PFSK-1 (cell line): Measurements from ENCODE around the gene AAR2.

Experiments used
- FOXP2 ChIP-seq: optimal IDR thresholded peaks from 2 replicates; pipeline ENCODE3; 2011; ENCODE audit warnings: borderline replicate concordance, control low read depth, inconsistent platforms; ENCODE audit not compliant: insufficient read depth; ENCODE audit errors: extremely low read length, extremely low read depth
- POLR2AphosphoS5 ChIP-seq: IDR thresholded peaks from 2 replicates; pipeline ENCODE4 v1.6.1; 2012; ENCODE audit warnings: low read depth, mild to moderate bottlenecking, control low read depth, low read length, moderate library complexity
- SIN3A ChIP-seq: IDR thresholded peaks from 2 replicates; pipeline ENCODE4 v1.6.1; 2012; ENCODE audit warnings: mild to moderate bottlenecking, low read length, moderate library complexity, borderline replicate concordance; ENCODE audit not compliant: insufficient read depth
- TAF1 ChIP-seq: IDR thresholded peaks from 2 replicates; pipeline ENCODE4 v1.6.1; 2012; ENCODE audit warnings: low read length, control low read depth, borderline replicate concordance; ENCODE audit not compliant: insufficient read depth
- TF ChIP-seq, protein P1 (sequence below), 2 experiments: IDR thresholded peaks; 2 replicates each; pipeline versions ENCODE4 v1.6.1 to v1.8.0; 2011 to 2012; ENCODE audit warnings: low read depth in 2 of 2, low read length in 2 of 2, control low read depth in 1 of 2, inconsistent platforms in 1 of 2, mild to moderate bottlenecking in 1 of 2, moderate library complexity in 1 of 2; ENCODE audit not compliant: insufficient read depth in 1 of 2

The AAR2 gene

GRCh38 chr20:36255445-36255844 is 19.2 kb downstream of the AAR2 start:
- TF ChIP-seq TAF1 (no peak), POLR2AphosphoS5 (no peak), SIN3A (no peak), FOXP2 (no peak)
- TF ChIP-seq, protein P1, sequence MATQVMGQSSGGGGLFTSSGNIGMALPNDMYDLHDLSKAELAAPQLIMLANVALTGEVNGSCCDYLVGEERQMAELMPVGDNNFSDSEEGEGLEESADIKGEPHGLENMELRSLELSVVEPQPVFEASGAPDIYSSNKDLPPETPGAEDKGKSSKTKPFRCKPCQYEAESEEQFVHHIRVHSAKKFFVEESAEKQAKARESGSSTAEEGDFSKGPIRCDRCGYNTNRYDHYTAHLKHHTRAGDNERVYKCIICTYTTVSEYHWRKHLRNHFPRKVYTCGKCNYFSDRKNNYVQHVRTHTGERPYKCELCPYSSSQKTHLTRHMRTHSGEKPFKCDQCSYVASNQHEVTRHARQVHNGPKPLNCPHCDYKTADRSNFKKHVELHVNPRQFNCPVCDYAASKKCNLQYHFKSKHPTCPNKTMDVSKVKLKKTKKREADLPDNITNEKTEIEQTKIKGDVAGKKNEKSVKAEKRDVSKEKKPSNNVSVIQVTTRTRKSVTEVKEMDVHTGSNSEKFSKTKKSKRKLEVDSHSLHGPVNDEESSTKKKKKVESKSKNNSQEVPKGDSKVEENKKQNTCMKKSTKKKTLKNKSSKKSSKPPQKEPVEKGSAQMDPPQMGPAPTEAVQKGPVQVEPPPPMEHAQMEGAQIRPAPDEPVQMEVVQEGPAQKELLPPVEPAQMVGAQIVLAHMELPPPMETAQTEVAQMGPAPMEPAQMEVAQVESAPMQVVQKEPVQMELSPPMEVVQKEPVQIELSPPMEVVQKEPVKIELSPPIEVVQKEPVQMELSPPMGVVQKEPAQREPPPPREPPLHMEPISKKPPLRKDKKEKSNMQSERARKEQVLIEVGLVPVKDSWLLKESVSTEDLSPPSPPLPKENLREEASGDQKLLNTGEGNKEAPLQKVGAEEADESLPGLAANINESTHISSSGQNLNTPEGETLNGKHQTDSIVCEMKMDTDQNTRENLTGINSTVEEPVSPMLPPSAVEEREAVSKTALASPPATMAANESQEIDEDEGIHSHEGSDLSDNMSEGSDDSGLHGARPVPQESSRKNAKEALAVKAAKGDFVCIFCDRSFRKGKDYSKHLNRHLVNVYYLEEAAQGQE (IDR thresholded peaks at IDR 0.05; ENCODE audit: insufficient read depth in 1 of 2, low read depth in 2 of 2, low read length in 2 of 2): no peak

DNA sequence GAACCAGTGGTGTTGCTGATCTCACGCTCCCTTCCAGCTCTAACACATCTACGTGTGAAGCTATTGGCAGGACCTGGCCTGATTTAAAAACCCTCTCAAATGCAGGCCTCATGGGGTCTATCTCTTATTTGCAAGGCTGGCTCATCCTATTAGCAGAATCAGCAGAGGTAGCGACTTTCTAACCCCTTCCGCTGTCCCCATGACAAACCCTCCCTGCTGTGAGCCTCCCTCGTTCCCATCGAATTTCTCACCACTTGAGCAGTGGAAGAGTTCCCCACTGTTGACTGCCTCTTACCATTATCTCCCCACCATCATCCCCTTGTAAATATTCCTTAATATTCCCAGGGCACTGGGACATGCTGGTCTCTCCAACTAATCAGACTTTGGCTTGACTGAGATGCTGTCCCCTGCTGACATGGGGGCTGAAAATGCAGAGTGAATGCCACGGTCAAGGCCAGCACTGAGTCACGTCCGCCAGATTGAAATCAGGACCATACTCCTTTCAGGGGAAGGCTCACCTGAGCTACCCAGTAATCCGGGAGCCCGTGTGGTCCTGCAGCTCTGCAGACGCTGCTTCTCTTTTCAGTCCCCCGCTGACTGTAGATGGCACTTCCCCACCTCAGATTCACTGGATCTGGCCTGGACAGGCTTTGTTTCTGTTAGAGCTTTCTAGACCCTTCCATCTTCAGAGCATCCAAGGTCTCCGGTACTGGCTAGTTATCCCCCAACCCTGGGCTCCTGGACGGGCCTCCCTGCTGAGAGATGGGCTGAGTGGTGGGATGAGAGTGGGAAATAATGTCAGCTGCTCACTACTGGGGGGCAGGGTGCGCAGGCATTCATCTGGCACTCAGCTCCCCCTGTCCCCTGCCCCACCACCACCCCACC is 23.1 kb downstream of the AAR2 start:
- no peak for TF ChIP-seq SIN3A
- TF ChIP-seq, protein P1 (IDR thresholded peaks at IDR 0.05; ENCODE audit: insufficient read depth in 1 of 2, low read depth in 2 of 2, low read length in 2 of 2): no peak
- no peak for TF ChIP-seq TAF1
- no peak for TF ChIP-seq FOXP2
- TF ChIP-seq POLR2AphosphoS5: no peak

- no peak for TF ChIP-seq TAF1
- no peak for TF ChIP-seq SIN3A
- no peak for TF ChIP-seq POLR2AphosphoS5
- TF ChIP-seq FOXP2: no peak
- TF ChIP-seq, protein P1 (IDR thresholded peaks at IDR 0.05; ENCODE audit: insufficient read depth in 1 of 2, low read depth in 2 of 2, low read length in 2 of 2): no peak
Observed at GRCh38 chr20:36260316-36260715, 24.0 kb downstream of the AAR2 start.

DNA sequence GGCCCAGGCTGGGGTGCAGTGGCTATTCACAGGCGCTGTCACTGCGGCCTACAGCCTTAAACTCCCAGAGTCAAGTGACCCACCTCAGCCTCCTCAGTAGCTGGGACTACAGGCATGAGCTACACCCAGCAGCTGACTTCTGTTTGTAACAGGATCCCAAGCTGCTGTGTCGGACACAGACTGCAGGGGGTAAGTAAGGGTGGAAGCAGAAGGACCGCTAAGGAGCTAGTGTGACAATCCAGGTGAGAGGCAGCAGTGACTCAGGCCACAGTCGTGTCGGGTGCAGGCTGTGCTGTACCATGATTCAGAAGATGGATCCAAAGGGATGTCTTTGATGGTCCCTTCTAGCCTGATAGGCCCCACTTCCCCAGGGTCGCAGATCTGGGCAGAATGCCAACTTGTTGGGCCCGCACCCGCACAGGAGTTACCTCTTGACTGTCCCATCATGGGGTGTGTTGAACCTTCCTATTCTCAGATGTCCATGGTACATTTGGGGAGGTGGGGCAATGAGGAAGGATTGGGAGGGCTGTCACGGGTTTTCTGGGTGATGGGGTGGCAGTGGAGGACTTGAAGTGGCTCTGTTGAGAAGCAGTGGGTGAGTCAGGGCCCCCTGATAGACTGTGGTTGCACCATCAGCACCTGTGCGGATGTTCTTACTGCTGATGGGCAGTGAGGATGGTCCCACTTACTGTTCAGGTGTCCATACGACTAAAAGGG is 25.3 kb downstream of the AAR2 start:
- TF ChIP-seq, protein P1 (IDR thresholded peaks at IDR 0.05; ENCODE audit: insufficient read depth in 1 of 2, low read depth in 2 of 2, low read length in 2 of 2): no peak
- TF ChIP-seq FOXP2 (no peak), POLR2AphosphoS5 (no peak), SIN3A (no peak), TAF1 (no peak)
